ENCODE data around the gene LIN7B. TPM values are rescaled to one million over a fixed set of nuclear protein-coding genes. Genes with fewer than 3 reads are reported as not detected.

LIN7B gene
- total and polyA plus RNA-seq, 2 of the 13 experiments (the other 11 are each of a cell fraction or from before 2014, with no cell fraction given) = 5.3 to 7.6 TPM

GRCh38 chr19:49113762-49114629 lies at the start of gene LIN7B (continued):
- TF ChIP-seq POLR2AphosphoS2 (IDR thresholded peaks at IDR 0.05; ENCODE audit: low read depth, low read length) (no peak), CREBL2 (CRISPR knock-in tag; IDR thresholded peaks at IDR 0.05; ENCODE audit: borderline replicate concordance) (no peak), NR1H2 (CRISPR knock-in tag; IDR thresholded peaks at IDR 0.05; ENCODE audit: borderline replicate concordance, low read depth) (no peak), ZBTB34 (CRISPR knock-in tag; IDR thresholded peaks at IDR 0.05) (no peak), RFX3 (CRISPR knock-in tag; IDR thresholded peaks at IDR 0.05) (no peak), ZNF552 (CRISPR knock-in tag; IDR thresholded peaks at IDR 0.05; ENCODE audit: borderline replicate concordance) (0 out of 2 replicates have a peak, but pooled peaks have one; percentile 2), KMT2A (CRISPR knock-in tag; IDR thresholded peaks at IDR 0.05) (no peak), HMG20A (CRISPR knock-in tag; IDR thresholded peaks at IDR 0.05; ENCODE audit: borderline replicate concordance) (no peak), HIVEP1 (CRISPR knock-in tag; IDR thresholded peaks at IDR 0.05) (no peak), ZFY (CRISPR knock-in tag; IDR thresholded peaks at IDR 0.05) (no peak; the same call in 1 of the 2 replicates), CCAR2 (optimal IDR thresholded peaks at IDR 0.05; ENCODE audit: low read depth, low read length) (no peak), ZNF83 (CRISPR knock-in tag; IDR thresholded peaks at IDR 0.05; ENCODE audit: borderline replicate concordance) (peak; percentile 76; the same call in 1 of the 2 replicates), ZSCAN20 (CRISPR knock-in tag; IDR thresholded peaks at IDR 0.05; ENCODE audit: borderline replicate concordance) (no peak), RELA (CRISPR knock-in tag; IDR thresholded peaks at IDR 0.05) (no peak), ZNF337 (CRISPR knock-in tag; IDR thresholded peaks at IDR 0.05; ENCODE audit: borderline replicate concordance, low read depth) (no peak)
- TF ChIP-seq, protein P1, sequence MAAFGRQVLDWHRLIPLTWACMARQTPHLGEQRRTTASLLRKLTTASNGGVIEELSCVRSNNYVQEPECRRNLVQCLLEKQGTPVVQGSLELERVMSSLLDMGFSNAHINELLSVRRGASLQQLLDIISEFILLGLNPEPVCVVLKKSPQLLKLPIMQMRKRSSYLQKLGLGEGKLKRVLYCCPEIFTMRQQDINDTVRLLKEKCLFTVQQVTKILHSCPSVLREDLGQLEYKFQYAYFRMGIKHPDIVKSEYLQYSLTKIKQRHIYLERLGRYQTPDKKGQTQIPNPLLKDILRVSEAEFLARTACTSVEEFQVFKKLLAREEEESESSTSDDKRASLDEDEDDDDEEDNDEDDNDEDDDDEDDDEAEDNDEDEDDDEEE (CRISPR knock-in tag; IDR thresholded peaks at IDR 0.05) = peak; percentile 89
- TF ChIP-seq, protein P2, sequence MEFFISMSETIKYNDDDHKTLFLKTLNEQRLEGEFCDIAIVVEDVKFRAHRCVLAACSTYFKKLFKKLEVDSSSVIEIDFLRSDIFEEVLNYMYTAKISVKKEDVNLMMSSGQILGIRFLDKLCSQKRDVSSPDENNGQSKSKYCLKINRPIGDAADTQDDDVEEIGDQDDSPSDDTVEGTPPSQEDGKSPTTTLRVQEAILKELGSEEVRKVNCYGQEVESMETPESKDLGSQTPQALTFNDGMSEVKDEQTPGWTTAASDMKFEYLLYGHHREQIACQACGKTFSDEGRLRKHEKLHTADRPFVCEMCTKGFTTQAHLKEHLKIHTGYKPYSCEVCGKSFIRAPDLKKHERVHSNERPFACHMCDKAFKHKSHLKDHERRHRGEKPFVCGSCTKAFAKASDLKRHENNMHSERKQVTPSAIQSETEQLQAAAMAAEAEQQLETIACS (CRISPR knock-in tag; IDR thresholded peaks at IDR 0.05) = no peak
- TF ChIP-seq, protein P3, sequence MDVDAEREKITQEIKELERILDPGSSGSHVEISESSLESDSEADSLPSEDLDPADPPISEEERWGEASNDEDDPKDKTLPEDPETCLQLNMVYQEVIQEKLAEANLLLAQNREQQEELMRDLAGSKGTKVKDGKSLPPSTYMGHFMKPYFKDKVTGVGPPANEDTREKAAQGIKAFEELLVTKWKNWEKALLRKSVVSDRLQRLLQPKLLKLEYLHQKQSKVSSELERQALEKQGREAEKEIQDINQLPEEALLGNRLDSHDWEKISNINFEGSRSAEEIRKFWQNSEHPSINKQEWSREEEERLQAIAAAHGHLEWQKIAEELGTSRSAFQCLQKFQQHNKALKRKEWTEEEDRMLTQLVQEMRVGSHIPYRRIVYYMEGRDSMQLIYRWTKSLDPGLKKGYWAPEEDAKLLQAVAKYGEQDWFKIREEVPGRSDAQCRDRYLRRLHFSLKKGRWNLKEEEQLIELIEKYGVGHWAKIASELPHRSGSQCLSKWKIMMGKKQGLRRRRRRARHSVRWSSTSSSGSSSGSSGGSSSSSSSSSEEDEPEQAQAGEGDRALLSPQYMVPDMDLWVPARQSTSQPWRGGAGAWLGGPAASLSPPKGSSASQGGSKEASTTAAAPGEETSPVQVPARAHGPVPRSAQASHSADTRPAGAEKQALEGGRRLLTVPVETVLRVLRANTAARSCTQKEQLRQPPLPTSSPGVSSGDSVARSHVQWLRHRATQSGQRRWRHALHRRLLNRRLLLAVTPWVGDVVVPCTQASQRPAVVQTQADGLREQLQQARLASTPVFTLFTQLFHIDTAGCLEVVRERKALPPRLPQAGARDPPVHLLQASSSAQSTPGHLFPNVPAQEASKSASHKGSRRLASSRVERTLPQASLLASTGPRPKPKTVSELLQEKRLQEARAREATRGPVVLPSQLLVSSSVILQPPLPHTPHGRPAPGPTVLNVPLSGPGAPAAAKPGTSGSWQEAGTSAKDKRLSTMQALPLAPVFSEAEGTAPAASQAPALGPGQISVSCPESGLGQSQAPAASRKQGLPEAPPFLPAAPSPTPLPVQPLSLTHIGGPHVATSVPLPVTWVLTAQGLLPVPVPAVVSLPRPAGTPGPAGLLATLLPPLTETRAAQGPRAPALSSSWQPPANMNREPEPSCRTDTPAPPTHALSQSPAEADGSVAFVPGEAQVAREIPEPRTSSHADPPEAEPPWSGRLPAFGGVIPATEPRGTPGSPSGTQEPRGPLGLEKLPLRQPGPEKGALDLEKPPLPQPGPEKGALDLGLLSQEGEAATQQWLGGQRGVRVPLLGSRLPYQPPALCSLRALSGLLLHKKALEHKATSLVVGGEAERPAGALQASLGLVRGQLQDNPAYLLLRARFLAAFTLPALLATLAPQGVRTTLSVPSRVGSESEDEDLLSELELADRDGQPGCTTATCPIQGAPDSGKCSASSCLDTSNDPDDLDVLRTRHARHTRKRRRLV (CRISPR knock-in tag; IDR thresholded peaks at IDR 0.05) = no peak
- TF ChIP-seq, protein P4, sequence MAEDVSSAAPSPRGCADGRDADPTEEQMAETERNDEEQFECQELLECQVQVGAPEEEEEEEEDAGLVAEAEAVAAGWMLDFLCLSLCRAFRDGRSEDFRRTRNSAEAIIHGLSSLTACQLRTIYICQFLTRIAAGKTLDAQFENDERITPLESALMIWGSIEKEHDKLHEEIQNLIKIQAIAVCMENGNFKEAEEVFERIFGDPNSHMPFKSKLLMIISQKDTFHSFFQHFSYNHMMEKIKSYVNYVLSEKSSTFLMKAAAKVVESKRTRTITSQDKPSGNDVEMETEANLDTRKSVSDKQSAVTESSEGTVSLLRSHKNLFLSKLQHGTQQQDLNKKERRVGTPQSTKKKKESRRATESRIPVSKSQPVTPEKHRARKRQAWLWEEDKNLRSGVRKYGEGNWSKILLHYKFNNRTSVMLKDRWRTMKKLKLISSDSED (CRISPR knock-in tag; IDR thresholded peaks at IDR 0.05) = no peak

Data from HepG2 (cell line).